Measurements from ENCODE around the gene KANSL1.

DNA sequence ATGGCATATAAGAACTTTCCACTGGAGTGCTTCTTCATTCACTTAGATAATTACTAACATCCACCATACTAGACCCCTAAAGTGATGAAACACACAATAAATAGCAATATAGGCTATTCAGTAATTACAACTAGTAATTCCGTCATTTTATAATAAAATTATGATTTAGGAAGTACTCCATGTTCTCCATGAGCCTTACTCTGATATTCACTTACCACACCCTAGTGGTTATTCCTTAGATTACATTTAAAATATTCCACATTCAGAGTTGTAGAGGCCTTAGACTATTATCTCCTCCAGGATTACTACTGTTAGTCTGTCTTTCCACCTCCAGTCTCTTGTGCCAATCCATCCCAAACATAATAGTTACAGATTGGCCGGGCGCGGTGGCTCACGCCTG, 131.8 kb downstream of the KANSL1 start:
- TF ChIP-seq CTCF (IDR thresholded peaks at IDR 0.05) (peak; percentile 9 to 47 (median 31)), POLR2A (IDR thresholded peaks at IDR 0.05) (no peak)
